HUES6 (cell line): ENCODE data around the gene ACVRL1.

ENCODE experiments used
- H3K27ac ChIP-seq: 2 replicates; pipeline ENCODE4 v1.7.0; 2013; ENCODE audit warnings: low read depth, mild to moderate bottlenecking, low read length, inconsistent platforms
- H3K27me3 ChIP-seq: 2 replicates; pipeline ENCODE4 v1.6.1; 2013; ENCODE audit warnings: low read length; ENCODE audit not compliant: control insufficient read depth, insufficient read depth
- H3K36me3 ChIP-seq: 2 replicates; pipeline ENCODE4 v1.6.1; 2013; ENCODE audit warnings: low read length; ENCODE audit not compliant: control insufficient read depth, insufficient read depth
- H3K4me1 ChIP-seq: 2 replicates; pipeline ENCODE4 v1.6.1; 2013; ENCODE audit warnings: low read length; ENCODE audit not compliant: control insufficient read depth, insufficient read depth
- H3K4me3 ChIP-seq: 2 replicates; pipeline ENCODE4 v1.5.1; 2013; ENCODE audit warnings: low read depth, low read length
- H3K9ac ChIP-seq: one replicate; pipeline ENCODE4 v1.6.1; 2013; ENCODE audit warnings: mild to moderate bottlenecking, low read length
- H3K9me3 ChIP-seq: 2 replicates; pipeline ENCODE4 v1.6.1; 2013; ENCODE audit warnings: low read depth, low read length; ENCODE audit not compliant: control insufficient read depth, insufficient read depth

The ACVRL1 gene

DNA sequence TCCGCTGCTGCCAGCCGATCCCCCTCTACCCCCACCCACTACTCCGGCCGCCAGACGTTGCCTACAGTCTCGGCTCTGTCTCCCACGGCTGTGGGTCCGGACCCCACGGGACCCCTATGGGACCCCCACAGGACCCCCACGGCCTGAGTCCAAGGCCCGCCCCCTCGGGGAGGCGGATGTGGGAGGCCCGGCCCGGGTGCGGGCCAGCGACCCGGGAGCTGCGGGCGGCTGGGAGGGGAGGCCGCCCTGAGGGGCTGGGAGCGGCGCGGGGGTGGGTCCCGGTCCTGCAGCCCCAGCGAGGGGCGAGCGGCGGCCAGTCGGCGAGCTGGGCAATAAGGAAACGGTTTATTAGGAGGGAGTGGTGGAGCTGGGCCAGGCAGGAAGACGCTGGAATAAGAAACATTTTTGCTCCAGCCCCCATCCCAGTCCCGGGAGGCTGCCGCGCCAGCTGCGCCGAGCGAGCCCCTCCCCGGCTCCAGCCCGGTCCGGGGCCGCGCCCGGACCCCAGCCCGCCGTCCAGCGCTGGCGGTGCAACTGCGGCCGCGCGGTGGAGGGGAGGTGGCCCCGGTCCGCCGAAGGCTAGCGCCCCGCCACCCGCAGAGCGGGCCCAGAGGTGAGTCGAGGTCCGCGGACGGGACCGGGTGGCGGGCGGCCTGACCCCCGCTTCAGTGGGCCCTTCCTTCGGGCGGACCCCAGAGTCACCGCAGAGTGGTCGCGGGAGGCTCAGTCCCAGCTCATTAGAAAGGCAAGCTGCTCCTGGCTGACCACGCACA lies at the start of gene ACVRL1:
ACVRL1 (plus strand) TSS at position 422 of the 773 bp plus-strand sequence. CDS start 4,971 bp downstream, outside the sequence.
- Histone ChIP-seq H3K4me1 (peaks cover 20% of the 10 kb centered on the region; the same call in 1 of the 2 replicates), H3K27me3 (peaks cover 54% of the 10 kb centered on the region), H3K9me3 (no peaks in the 10 kb centered on the region), H3K27ac (no peak within 1 kb of the TSS), H3K9ac (no peak within 1 kb of the TSS), H3K36me3 (no peaks in the 10 kb centered on the region), H3K4me3 (peak within 1 kb of the TSS; percentile 51)

DNA sequence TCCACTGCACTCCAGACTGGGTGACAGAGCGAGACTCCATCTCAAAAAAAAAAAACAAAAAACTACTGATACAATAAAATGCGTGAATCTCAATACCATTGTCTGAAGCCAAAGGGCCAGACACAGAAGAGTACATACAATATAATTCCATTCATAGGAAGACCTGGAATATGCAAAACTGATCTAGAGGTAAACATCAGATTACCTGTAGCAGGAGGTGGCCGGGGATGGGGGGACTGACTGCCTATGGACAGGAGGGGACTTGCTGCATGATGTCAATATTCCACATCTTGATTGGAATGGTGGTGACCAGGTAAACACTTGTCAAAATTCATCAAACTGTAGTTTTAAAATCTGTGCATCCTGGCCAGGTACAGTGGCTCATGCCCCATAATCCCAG lies 46.3 kb upstream of the ACVRL1 start:
- Histone ChIP-seq H3K4me3 (no peak overlapping the region), H3K9ac (no peak overlapping the region), H3K4me1 (peaks cover 40% of the 10 kb centered on the region), H3K9me3 (no peaks in the 10 kb centered on the region), H3K36me3 (no peaks in the 10 kb centered on the region), H3K27me3 (peaks cover 11% of the 10 kb centered on the region), H3K27ac (no peak overlapping the region)

GRCh38 chr12:51862947-51863346 lies 44.4 kb upstream of the ACVRL1 start:
- H3K4me1 ChIP-seq, result peaks cover 40% of the 10 kb centered on the region
- H3K4me3 ChIP-seq, result peak overlapping the region; percentile 71
- no peaks in the 10 kb centered on the region for H3K36me3 ChIP-seq
- no peak overlapping the region for H3K27ac ChIP-seq
- H3K9ac ChIP-seq, result peak overlapping the region; percentile 8
- no peaks in the 10 kb centered on the region for H3K9me3 ChIP-seq
- H3K27me3 ChIP-seq, result peaks cover 20% of the 10 kb centered on the region

DNA sequence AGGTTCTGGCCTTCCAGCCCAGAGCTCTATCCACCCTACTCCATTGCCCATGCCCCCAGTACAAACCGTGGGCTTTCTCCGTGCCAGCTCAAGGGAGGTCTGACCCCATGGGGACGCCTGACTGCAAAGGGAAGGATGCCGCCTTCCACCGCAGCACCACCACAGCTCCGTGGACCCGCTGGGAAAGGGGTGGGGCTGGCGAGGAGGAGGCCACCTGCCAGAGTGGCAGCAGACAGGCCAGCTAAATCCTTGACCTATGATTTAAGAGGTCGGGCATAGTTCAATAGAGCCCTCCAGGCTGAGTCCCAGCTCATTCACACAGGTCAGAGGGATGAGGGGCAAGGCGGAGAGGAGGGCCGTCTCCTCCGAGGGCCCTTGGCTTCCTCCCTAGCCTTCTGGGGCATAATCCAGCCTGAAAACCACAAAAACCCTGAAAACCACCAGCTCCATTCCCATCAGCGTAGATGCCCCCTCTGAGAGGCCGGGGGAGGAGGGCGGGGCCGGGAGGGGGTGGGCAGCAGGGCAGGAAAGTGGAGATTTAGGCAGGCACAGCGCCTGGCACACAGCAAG lies 43.9 kb upstream of the ACVRL1 start:
- Histone ChIP-seq H3K9me3 (no peaks in the 10 kb centered on the region), H3K9ac (peak overlapping the region; percentile 65), H3K4me3 (peak overlapping the region; percentile 71), H3K27ac (peak overlapping the region; percentile 53; the same call in 1 of the 2 replicates), H3K4me1 (peaks cover 45% of the 10 kb centered on the region), H3K27me3 (peaks cover 25% of the 10 kb centered on the region), H3K36me3 (no peaks in the 10 kb centered on the region)

DNA sequence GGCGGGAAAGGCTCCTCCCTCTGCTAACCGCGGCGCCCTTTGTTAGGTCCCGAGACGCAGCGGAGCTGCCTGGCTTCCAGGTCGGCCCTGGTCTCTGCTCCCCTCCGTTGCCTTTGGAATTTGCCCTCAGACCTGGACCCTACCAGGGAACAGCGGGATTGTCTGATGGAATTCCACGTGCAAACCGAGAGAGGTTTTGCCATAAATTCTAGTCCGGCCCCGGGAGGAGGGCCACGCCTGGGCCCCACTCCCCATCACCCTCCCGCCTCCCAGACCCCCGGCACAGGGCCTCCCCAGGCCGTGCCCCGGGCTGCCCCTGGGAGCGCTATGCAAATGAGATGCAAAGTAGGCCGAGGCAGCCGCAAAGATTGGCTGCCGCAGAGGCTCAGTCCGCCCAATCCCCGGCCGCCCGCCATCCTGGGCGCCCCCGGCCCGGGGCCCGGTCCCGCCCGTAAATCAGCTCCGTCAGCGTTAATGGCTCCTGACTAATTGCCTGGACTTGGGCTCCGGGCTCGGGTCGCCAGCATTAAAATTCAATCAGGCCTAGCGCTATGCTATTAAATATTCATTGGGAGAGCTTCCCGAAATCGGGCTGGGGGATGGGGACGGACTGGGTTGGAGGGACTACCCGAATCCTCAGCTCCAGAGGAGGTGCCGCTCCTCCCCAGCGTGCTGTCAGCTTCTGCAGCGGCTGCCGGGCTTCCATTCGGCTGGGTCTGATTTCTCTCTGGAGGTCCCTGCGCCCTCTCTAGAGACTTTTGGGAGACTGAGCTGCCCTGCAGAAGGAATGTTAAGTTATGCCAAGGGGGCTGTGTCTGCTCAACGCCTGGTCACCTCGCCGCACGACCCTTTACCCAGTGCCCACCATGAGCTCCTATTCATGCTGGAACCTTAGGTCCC lies 43.1 kb upstream of the ACVRL1 start:
- Histone ChIP-seq H3K4me3 (peak overlapping the region; percentile 71), H3K36me3 (no peaks in the 10 kb centered on the region), H3K27ac (peak overlapping the region; percentile 53; the same call in 1 of the 2 replicates)

GRCh38 chr12:51864833-51865670 lies 42.3 kb upstream of the ACVRL1 start:
- Histone ChIP-seq H3K36me3 (no peaks in the 10 kb centered on the region), H3K4me1 (peaks cover 56% of the 10 kb centered on the region), H3K9me3 (no peaks in the 10 kb centered on the region), H3K27ac (no peak overlapping the region), H3K4me3 (peak overlapping the region; percentile 71), H3K9ac (peak overlapping the region; percentile 54), H3K27me3 (peaks cover 38% of the 10 kb centered on the region)

More for the DNA sequence above, 43.1 kb upstream of the ACVRL1 start:
- H3K9me3 ChIP-seq, result no peaks in the 10 kb centered on the region
- peak overlapping the region; percentile 65 for H3K9ac ChIP-seq
- peaks cover 31% of the 10 kb centered on the region for H3K27me3 ChIP-seq
- H3K4me1 ChIP-seq, result peaks cover 50% of the 10 kb centered on the region

- H3K27ac ChIP-seq, result no peak overlapping the region
- H3K36me3 ChIP-seq, result no peaks in the 10 kb centered on the region
- peaks cover 45% of the 10 kb centered on the region for H3K27me3 ChIP-seq
- peaks cover 60% of the 10 kb centered on the region for H3K4me1 ChIP-seq
- no peaks in the 10 kb centered on the region for H3K9me3 ChIP-seq
- no peak overlapping the region for H3K4me3 ChIP-seq
- H3K9ac ChIP-seq, result peak overlapping the region; percentile 26
These were observed 41.5 kb upstream of the ACVRL1 start for GRCh38 chr12:51865757-51866270.

DNA sequence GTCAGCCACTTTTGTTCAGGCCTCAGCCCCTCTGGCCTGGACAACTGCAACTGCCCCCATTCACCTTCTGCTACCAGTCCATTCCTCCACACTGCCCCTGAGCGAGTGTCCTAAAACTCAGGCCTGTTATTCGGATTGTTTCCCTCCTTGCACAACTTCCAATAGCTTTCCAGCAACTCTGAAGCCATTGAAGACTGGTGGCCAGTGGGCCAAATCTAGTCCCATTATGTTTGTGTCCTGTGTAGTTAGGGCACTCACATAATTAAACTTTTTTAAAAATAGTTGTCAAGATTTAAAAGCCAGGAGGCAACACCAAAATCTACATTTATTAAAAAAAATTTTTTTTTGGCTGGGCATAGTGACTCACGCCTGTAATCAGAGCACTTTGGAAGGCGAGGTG lies 41.0 kb upstream of the ACVRL1 start:
- no peak overlapping the region for H3K27ac ChIP-seq

GRCh38 chr12:51866762-51867161 lies 40.5 kb upstream of the ACVRL1 start:
- Histone ChIP-seq H3K9me3 (no peaks in the 10 kb centered on the region), H3K4me3 (no peak overlapping the region), H3K9ac (no peak overlapping the region), H3K27ac (no peak overlapping the region), H3K27me3 (peaks cover 54% of the 10 kb centered on the region), H3K4me1 (peaks cover 62% of the 10 kb centered on the region), H3K36me3 (no peaks in the 10 kb centered on the region)

More for the DNA sequence above, 41.0 kb upstream of the ACVRL1 start:
- Histone ChIP-seq H3K4me3 (no peak overlapping the region), H3K4me1 (peaks cover 58% of the 10 kb centered on the region), H3K36me3 (no peaks in the 10 kb centered on the region), H3K9me3 (no peaks in the 10 kb centered on the region), H3K27me3 (peaks cover 50% of the 10 kb centered on the region), H3K9ac (no peak overlapping the region)

- Histone ChIP-seq H3K4me1 (peaks cover 62% of the 10 kb centered on the region), H3K9ac (no peak overlapping the region), H3K9me3 (no peaks in the 10 kb centered on the region), H3K36me3 (no peaks in the 10 kb centered on the region), H3K27ac (no peak overlapping the region), H3K4me3 (no peak overlapping the region), H3K27me3 (peaks cover 49% of the 10 kb centered on the region)
These were observed 39.9 kb upstream of the ACVRL1 start for GRCh38 chr12:51867371-51867770.
